Body of pancreas (tissue), 4 donors: ENCODE measurements around the gene SPATA31D4.

ENCODE experiments used
- CTCF ChIP-seq, 7 experiments: fragments of 450-650 bp in 4 of 7; fragments of 200-600 bp in 3 of 7; sonication (generic) in 3 of 7; IDR thresholded peaks; one replicate each; pipeline ENCODE4 v1.5.1; 2016 to 2019; ENCODE audit warnings: antibody characterized with exemption in 7 of 7
- POLR2A ChIP-seq, 3 donors: fragments of 450-650 bp; IDR thresholded peaks; one replicate each; pipeline ENCODE4 v1.6.1; 2016; ENCODE audit warnings: antibody characterized with exemption in 3 of 3, mild to moderate bottlenecking in 2 of 3

- TF ChIP-seq POLR2A (IDR thresholded peaks at IDR 0.05) (no peak), CTCF (IDR thresholded peaks at IDR 0.05) (no peak)
Observed at GRCh38 chr9:81906671-81907070, 21.6 kb upstream of the SPATA31D4 start.
